NCI-H82 (cell line): ENCODE measurements around the gene TMEM229A.
A peak's percentile ranks its signal among the peaks of the same experiment; 100 is the strongest.
"Not testable (repeated sequence)": the region's sequence is repeated elsewhere in the genome, so short reads cannot be mapped to it uniquely, and the experiment has no call there.

Source experiments
- DNase-seq: peaks from one replicate; lab custom pipeline; 2025; lab: John Stamatoyannopoulos, UW

Gene TMEM229A

DNA sequence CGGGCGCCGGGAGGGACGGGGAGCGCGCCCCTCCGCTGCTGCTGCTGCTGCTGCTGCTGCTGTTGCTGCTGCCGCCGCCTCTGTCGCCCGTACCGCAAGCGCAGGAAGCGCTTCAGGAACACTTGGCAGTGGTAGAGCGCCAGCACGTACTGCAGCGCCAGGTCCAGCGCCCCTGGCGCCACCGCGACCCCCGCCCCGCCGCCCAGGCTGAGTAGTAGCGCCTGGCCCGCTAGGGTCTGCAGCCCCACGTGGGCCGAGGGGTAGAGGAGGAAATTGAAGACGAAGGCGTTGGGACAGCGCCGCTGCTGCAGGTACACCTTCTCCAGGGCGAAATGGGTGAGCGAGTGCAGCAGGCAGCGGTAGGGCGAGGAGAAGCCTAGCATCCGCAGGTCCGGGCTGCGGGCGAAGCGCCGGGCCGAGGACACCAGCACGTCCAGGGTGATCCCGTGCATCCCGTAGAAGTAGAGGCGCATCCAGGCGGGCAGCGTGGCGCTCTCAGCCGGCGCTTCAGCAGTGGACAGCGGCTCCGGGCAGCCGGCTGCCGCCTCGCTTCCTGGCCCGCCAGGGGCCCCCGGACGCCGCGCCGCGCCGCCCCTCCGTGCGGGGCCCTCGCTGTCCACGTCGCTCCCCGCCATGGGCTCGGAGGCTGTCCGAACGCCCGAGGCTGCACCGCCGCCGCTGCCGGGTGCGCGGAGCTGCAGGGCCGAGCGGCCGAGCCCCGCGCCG, at the start of gene TMEM229A:
TSS of gene TMEM229A (minus strand) at position 699 of the 726 bp plus-strand sequence. CDS start at position 635, 64 bp downstream.
- peak; percentile 81 for DNase-seq

DNA sequence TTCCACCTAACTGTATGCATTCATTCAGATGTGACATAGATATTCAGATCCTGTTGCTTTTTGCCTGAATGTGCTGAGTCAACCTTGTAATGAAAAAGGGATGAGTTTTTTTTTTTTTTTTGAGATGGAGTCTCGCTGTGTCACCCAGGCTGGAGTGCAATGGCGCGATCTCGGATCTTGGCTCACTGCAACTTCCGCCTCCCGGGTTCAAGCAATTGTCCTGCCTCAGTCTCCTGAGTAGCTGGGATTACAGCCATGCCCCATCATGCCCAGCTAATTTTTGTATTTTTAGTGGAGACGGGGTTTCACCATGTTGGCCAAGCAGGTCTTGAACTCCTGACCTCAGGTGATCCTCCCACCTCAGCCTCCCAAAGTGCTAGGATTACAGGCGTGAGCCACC, 49.4 kb upstream of the TMEM229A start:
- not testable (repeated sequence) for DNase-seq

DNA sequence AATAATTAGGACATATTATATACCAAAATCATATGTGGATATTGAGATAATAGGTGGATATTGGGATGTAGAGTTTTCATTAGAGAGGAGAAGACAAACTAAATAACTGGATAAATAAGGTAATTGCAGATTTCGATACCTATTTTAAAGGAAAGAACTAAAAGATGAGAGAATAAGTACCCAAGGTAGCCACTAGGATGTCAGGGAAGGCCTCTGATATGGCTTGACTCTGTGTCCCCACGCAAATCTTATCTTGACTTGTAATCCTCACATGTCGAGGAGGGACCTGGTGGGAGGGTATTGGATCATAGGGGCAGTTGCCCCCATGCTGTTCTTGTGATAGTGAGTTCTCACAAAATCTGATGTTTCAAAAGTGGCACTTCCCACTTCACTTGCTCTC, 44.7 kb upstream of the TMEM229A start:
- DNase-seq, result no peak

DNA sequence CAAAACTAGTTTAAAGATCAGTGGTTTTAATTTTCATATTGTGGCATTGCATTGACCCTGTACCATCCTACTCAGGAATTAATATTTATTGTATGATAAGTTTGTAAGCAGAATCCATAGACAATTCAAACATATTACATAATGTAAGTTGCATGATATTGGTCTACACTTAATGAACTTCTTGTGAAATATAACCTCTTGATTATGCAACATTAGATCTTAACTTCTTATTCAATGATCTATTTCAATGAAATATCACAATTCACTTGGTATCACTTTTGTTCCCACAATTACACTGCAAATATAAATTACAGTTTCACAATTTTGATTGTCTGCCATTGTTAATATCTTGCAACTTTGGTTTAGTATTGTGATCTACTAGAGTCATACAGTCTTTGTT, 44.0 kb upstream of the TMEM229A start:
- no peak for DNase-seq

DNA sequence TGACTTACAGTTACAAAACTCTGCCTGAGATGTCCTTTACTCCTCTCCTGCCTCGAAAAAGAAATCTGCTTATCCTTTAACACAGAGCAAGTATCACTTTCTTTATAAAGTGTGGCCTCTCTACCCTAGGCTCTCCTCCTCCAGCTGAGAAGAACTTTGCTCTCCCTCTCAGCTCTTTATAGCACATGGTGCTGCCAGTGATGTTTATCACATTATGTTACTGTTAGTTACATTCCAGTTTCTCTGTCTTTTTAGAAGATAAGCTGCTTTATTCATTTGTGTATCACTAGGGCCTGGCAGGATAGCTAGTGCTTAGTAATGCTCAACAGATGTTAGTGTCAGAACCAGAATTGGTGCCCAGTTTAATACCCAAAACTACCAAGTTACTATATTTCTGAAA, 41.1 kb upstream of the TMEM229A start:
- peak; percentile 74 for DNase-seq

- no peak for DNase-seq
Measured at GRCh38 chr7:124073310-124073645, 40.4 kb upstream of the TMEM229A start.

DNA sequence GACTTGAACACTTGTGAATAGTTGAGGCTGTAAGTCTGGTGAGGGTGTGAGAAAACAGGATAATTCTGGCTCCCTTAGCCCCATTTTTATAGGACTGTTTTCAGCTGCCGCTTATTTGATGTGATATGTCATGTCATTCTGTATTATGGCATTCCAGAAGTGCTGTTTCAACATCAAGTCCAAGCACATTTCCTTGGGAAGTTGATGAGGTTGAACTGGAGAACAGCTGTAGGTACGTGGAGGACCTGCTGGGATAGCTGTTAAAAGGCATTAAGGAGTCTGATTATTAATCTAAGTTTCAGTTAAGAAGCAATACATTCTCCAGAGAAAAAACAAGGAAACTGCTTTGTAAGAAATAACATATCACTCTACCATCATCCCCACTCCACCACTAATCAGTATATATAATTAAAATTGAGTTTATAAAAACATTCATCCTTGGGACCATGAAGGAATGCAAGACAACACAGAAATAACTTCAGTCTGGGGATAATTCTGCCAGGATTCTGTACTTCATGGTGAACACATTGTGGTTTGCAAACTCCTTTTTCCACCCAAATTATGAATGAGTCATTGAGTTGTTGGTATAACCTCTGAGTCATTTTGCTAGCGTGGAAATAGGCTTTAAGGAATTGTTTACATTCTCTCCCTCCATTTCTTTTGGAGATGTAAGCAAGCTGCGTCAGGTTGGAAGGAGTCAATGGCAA, 39.9 kb upstream of the TMEM229A start:
- peak; percentile 34 for DNase-seq

DNA sequence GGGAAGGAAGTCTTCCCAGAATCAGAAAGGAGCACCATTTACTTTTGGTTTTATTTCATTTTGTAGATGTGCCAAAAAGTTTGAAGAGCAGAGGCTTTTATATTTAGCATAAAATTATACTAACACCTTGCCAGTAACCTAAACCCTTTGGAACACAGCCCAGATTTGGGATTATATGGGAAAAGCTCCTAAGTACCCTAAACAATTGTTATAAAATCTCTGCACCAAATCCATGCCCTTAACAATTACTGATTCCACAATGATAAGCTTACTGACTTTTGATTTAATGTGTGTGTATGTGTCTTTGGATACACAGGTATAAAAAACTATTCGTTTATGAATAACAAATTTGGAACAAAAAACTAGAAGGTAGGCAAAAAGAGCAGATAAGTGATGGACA, 39.0 kb upstream of the TMEM229A start:
- DNase-seq, result peak; percentile 95

DNA sequence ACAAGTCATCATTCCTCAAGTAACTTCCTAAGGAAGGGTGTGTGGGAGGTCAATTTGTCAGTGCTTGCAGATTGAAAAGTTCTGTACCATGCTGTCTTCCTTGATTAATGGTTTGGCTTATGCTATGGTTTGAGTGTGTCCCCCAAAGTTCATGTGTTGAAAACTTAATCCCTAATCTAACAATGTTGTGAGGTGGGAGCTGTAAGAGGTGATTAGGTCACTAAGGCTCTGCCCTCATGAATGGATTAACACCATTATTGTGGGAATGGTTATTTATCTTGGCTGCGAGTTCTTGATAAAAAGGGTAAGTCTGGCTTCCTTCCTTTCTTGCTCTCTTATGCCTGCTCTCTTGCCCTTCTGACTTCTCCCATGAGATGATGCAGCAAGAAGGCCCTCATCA, 29.3 kb upstream of the TMEM229A start:
- peak; percentile 10 for DNase-seq

GRCh38 chr7:124060528-124060927, 27.7 kb upstream of the TMEM229A start:
- no peak for DNase-seq

DNA sequence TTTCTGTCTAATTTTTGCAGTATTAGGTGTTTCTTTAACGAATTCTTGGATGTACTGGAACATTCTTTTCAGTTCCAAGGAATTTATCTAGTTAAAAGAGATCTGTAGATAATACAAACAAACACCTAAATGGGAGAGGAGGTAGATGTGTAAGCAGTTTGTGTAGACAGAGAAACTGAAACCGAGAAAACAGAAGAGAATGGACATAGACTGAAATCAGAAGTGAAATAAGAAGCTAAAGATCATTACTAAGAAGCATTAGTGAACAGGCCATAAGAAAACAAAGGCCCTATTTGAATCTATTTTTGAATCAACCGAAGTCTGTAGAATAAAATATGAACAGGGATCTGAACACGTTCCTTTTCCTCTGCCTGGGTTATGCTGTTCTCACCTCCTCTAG, 26.5 kb upstream of the TMEM229A start:
- DNase-seq, result no peak

DNA sequence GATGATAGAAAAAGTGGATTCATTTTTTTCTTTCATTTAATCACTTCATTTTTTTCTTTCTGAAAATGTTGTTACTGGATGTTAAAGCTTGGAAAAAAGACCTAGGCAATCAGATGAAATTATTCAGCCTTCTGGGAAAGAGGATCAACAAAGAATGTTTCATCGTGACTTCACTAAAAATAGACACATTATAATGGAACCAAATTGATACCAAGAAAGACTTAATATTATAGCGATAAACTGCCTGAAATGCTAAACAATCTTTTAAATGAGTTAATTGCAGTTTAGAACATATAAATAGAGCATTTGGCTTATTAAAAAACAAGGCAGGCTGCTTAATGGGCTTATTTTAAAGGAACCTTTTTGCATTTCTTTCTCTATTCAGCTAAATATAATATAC, 25.6 kb upstream of the TMEM229A start:
- no peak for DNase-seq

DNA sequence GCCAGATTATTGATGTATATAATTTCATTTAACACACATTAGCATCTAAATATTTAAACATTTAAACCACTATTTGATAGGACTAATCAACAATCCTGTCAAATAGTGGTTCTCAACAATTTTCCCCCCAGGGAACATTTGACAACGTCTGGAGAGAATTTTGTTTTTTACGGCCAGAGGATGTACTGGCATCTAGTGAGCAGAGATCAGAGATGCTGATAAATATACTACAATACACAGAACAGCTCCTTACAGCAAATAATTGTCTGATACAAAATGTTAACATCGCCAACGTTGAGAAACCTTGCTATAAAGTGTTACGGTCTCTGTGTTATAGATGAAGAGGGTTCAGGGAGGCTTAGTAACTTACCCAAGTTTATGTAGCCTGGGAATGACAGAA, 25.0 kb upstream of the TMEM229A start:
- no peak for DNase-seq

DNA sequence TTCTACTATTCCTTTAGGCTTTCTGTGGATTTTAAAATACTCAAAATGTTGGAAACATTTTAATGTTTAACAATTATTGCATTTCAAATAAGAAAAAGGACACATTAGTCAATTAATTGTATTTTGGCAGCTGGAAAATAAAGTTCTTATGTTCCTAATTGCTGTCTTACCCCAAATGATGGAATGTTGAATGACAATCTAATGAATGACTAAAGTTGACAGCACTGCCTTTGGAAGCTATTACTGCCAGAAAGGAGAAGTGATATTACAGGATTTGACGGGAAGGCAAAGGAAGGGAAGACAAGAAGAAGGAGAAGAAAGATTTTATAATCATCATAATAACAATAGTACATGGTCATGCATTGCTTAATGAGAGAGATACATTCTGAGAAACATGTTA, 23.4 kb upstream of the TMEM229A start:
- DNase-seq, result no peak

DNA sequence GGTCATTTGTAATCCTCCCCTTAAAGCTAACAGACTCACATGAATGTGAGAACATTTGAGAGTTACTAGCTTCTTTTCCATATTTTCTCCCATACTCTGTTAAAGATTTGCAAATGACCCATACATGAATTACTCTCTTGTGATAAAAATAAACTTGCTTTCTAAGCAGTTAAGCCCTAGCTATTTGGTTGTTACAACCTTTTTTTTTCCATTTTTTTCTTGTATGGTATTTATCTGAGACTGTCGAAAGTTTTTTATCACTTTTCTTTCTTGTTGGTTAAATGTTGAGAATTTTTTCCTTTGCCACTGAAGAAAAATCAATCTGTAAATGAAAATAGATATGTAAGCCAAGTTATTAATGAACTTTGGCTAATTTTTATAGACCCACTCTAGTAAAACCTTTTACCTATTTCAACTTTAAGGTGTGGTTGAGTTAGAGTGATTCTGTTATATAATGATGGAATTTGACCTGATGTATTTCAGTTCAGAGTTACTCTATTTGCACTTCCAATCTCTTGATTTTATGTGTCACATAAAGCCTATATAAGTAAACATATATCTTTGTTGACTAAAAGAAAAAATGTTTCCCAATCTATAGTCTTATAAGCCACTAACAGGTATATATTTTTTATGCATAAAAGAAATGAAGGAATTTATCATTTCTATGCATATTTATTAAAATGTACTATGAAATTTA, 19.0 kb upstream of the TMEM229A start:
- no peak for DNase-seq

GRCh38 chr7:124042826-124043225, 10.0 kb upstream of the TMEM229A start:
- DNase-seq, result no peak

- DNase-seq, result no peak
Measured at GRCh38 chr7:124041439-124041838, 8.6 kb upstream of the TMEM229A start.

GRCh38 chr7:124037902-124038301, 5.0 kb upstream of the TMEM229A start:
- DNase-seq, result not testable (repeated sequence)

DNA sequence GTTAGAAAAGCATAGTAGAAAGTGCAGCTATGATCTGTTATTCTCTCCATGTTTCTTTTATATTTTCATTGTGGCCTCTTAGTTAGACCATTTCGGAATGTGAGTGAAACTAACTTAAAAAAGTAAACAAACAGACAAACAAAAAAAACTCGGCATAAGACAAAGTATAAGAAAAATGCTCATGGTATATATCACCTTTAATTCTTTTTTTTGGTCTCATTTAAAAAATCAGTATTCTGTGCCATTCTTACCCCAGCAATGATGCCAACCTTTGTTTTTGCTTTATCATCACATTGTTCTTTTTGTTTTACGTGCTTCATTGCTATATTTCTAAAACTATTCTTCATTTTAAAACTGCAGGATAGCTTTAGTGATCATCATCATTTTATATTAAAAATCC, 2.8 kb upstream of the TMEM229A start:
- DNase-seq, result no peak

- no peak for DNase-seq
Measured at GRCh38 chr7:124034754-124035100, 1.9 kb upstream of the TMEM229A start.

GRCh38 chr7:124033807-124034753, 1.2 kb upstream of the TMEM229A start:
- DNase-seq, result no peak
